Lower leg skin (tissue), 4 donors: Measurements from ENCODE around the gene COL27A1. TPM values are rescaled to one million over a fixed set of nuclear protein-coding genes. Genes with fewer than 3 reads are reported as not detected.

Experiments used
- DNase-seq, 2 donors: peaks; one replicate each; pipeline ENCODE4 v3.0.0-alpha.2; 2019; ENCODE audit warnings: low spot score in 2 of 2
- H3K4me3 ChIP-seq: fragments of 200-600 bp; sonication (generic); 2 replicates; pipeline ENCODE4 v1.5.1; 2017; ENCODE audit warnings: mild to moderate bottlenecking, low read depth; ENCODE audit not compliant: poor library complexity, severe bottlenecking
- POLR2A ChIP-seq, 2 donors: fragments of 450-650 bp; IDR thresholded peaks; one replicate each; pipeline ENCODE4 v1.6.1; 2016 to 2017; ENCODE audit warnings: antibody characterized with exemption in 2 of 2, mild to moderate bottlenecking in 1 of 2, moderate library complexity in 1 of 2
- WGBS, 2 donors: methylation state at CpG; one replicate each; pipeline ENCODE4 v1.1.5; 2018; 5-methylcytosine and 5-hydroxymethylcytosine counted together
- intact Hi-C: fragments of 100-400 bp; cut with DNase I; formaldehyde crosslinking; loops from one replicate; pipeline ENCODE4 v1.15.0; 2023; ENCODE audit warnings: low total_unique reads
- total RNA-seq, 4 donors: library from RNA; depleted of rRNA; stranded (reverse); fragments of >200 nt; gene quantifications; one replicate each; pipeline ENCODE4 v1.1.0, GENCODE V29; 2016
- TF ChIP-seq, protein P1 (sequence below), 3 donors: fragments of 450-650 bp; IDR thresholded peaks; one replicate each; pipeline ENCODE4 v1.5.1; 2016; ENCODE audit warnings: antibody characterized with exemption in 3 of 3, mild to moderate bottlenecking in 3 of 3, moderate library complexity in 2 of 3

Gene COL27A1
- total RNA-seq = 10 to 100 TPM in 3 of 4 donors, 1 to 10 TPM in 1; 9.4 to 16.1 (median 12.3) TPM

DNA sequence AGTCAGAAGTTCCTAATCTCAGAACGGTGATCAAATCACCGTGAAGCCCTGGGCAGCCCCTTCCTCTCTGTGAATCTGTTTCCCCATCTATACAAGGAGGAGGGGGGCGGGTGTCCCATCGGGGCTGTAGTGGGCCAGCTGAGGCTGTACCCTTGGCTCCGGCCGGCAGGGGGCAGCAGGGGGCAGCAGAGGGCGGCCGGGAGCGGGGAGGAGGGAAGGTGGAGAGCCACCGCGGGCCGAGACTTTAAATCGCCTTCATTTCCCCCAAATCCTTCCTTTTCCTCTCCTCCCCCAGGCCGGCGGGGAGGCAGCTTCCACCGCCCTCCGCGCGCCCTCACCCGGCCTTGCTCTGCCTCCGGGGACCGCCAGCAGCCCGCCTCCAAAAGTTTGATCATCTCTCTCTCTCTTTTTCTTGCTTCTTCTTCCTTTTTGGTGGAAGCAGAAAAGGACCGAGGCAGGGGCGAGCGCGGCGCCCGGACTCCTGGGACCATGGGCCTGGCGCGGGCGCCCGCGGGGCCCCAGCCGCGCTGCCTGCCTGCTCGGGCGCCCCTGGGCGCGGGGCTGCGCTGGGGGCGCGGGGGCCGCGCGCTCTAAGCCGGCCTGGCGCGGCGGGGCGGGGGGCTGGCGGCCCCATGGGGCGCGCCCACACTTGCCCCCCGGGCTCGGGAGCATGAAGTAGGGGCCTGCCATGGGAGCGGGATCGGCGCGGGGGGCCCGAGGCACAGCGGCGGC is at the start of gene COL27A1:
Gene COL27A1, plus strand, starts transcription at position 275 of the 732 bp plus-strand sequence. Its CDS starts 414 bp downstream, at position 689.
- peak; percentile 76 to 96 for DNase-seq
- TF ChIP-seq POLR2A (IDR thresholded peaks at IDR 0.05) = no peak
- TF ChIP-seq, protein P1, sequence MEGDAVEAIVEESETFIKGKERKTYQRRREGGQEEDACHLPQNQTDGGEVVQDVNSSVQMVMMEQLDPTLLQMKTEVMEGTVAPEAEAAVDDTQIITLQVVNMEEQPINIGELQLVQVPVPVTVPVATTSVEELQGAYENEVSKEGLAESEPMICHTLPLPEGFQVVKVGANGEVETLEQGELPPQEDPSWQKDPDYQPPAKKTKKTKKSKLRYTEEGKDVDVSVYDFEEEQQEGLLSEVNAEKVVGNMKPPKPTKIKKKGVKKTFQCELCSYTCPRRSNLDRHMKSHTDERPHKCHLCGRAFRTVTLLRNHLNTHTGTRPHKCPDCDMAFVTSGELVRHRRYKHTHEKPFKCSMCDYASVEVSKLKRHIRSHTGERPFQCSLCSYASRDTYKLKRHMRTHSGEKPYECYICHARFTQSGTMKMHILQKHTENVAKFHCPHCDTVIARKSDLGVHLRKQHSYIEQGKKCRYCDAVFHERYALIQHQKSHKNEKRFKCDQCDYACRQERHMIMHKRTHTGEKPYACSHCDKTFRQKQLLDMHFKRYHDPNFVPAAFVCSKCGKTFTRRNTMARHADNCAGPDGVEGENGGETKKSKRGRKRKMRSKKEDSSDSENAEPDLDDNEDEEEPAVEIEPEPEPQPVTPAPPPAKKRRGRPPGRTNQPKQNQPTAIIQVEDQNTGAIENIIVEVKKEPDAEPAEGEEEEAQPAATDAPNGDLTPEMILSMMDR (IDR thresholded peaks at IDR 0.05) = no peak
- peak within 1 kb of the TSS; percentile 34 for H3K4me3 ChIP-seq
- WGBS, 2 donors = 0 to 1% methylated on average over 35 to 39 of the region's 63 CpGs
- intact Hi-C loops = no loop called here

DNA sequence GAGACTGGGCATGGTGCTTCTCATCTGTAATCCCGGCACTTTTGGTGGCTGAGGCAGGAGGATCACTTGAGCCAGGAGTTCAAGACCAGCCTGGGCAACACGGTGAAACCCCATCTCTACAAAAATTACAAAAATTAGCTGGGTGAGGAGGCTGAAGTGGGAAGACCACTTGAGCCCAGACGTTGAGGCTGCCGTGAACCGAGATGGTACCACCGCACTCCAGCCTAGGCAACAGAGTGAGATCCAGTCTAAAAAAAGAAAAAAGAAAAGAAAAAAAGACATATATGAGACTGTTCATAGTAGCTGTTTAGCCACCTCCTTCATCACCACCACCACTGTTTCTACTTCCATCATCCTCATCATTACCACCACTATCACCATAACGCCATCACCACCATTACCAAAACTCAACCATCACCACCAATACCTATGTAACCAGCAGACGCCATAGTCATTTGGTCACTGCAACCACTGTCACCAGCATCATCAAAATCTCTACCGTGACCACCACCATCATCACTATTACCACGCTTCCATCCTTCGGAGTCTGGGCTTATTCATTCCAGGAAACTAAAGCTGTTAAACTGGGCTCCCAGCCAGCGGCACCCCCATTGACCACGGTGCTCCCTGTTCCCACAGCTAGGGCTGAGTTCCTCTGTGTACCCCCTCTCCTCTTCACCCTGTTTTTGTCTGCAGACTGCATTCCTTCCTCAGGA is 47.9 kb upstream of the COL27A1 start:
- no peak overlapping the region for H3K4me3 ChIP-seq
- peak in 1 of 2 donors; percentile 69 for DNase-seq
- TF ChIP-seq POLR2A (IDR thresholded peaks at IDR 0.05) = no peak
- TF ChIP-seq, protein P1 (IDR thresholded peaks at IDR 0.05) = no peak
- WGBS, 2 donors = 77 to 80% methylated on average over 13 of the region's 13 CpGs
- intact Hi-C loops = loop anchor here (5.0 kb wide), 1 partner anchor 180 kb away; no protein-coding TSS in a partner anchor

DNA sequence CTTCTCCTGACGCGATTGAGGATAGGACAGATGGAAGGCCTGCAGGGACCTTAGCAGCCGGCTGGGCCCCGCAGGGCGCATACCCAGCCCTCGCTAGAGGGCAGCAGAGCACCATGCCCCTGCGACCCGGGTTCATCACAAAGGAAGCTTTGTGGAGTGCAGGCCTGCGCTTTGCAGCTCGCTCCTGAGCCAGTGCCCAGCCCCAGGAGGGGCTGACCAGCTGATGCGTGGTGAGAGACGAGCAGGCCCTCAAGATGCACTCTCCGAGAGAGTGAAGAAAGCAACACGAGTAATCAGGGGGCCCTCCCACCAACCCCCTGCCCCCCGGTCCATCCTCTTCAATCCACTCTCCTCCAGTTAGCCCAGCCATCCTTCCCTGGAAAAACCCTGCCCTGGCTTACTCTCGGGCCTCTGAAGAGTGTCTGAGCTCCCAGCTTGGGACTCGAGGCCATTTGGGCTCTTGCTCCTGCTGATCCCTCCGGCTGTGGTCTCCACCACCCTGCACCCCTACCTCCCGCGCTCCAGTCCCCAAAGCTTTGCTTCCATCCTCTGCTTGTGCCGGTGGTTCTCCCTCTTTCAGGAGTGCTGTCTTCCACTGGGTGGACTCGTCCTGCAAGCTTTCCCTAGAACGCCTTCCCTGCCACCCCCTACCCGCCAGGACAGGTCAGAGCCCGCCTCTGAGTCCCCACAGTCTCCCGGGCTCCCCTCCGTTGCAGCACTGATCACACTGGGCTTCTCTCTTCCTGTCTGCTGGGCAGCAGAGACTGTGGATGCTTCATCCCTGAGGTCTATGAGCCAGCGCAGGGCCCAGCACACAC is 47.1 kb upstream of the COL27A1 start:
- DNase-seq = peak; percentile 44 to 90
- H3K4me3 ChIP-seq = no peak overlapping the region
- intact Hi-C loops = loop anchor here (5.0 kb wide), 1 partner anchor 179 kb away; no protein-coding TSS in a partner anchor
- TF ChIP-seq, protein P1 (IDR thresholded peaks at IDR 0.05) = peak in 1 of 3 donors; percentile 26
- TF ChIP-seq POLR2A (IDR thresholded peaks at IDR 0.05) = no peak
- 52 to 54% methylated on average over 28 of the region's 28 CpGs for WGBS, 2 donors

DNA sequence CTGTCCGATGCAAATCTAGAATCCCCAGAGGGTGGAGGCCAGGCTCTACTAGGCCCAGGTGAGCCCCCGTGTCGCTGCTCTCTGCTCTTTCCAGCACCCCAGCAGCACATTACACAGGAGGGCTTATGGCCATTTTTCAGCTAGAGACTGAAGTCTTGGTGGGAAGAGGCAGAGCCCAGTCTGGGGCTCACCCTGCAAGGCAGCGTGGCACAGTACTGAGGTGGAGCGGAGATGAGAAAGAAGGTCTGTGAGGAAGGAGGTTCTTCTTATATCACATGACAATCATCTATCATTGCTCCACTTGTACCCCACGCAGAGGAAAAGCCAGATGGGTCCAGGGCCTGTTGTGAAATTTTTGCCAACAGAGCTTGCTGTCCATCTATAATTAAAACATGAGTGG is 46.2 kb upstream of the COL27A1 start:
- intact Hi-C loops = loop anchor here (5.0 kb wide), 1 partner anchor 178 kb away; no protein-coding TSS in a partner anchor
- DNase-seq = peak in 1 of 2 donors; percentile 64
- H3K4me3 ChIP-seq = no peak overlapping the region
- 93 to 97% methylated on average over 6 of the region's 6 CpGs for WGBS, 2 donors
- TF ChIP-seq POLR2A (IDR thresholded peaks at IDR 0.05) = no peak
- TF ChIP-seq, protein P1 (IDR thresholded peaks at IDR 0.05) = no peak

DNA sequence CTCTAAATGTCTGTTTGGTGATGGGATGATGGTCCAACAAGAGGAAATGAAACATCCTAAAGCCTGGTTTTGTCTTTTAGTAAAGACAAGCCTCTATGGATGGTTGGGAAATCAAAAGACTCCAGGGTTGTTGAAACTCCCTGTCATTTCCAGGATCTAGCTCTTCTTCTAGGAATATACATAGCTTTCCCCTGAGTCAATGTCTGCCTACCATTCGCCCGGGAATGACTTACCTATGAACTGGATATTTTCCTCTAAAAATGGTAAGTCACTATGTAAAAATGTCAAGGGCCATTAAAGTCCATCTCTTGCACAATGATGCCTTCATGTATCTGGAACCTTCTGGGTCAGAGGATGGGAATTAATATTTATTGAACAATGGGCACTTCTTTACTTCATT is 45.2 kb upstream of the COL27A1 start:
- intact Hi-C loops = no loop called here
- no peak for TF ChIP-seq POLR2A (IDR thresholded peaks at IDR 0.05)
- TF ChIP-seq, protein P1 (IDR thresholded peaks at IDR 0.05) = no peak

More for the DNA sequence above, 45.2 kb upstream of the COL27A1 start:
- DNase-seq = no peak
- no peak overlapping the region for H3K4me3 ChIP-seq
- WGBS, 2 donors = 88 to 92% methylated on average over 2 of the region's 2 CpGs
